ENCODE results near the gene MIS12. TPM values are rescaled to one million over a fixed set of nuclear protein-coding genes. Genes with fewer than 3 reads are reported as not detected.

MIS12 gene
- total and polyA plus RNA-seq, 9 of the 15 experiments (the other 6 are each of a cell fraction or from before 2014, with no cell fraction given): 13.5 to 31.9 (median 25.5) TPM

- TF ChIP-seq REST (IDR thresholded peaks at IDR 0.05; ENCODE audit: borderline replicate concordance): peak; percentile 84
- no peak for TF ChIP-seq REST (CRISPR knock-in tag; IDR thresholded peaks at IDR 0.05; ENCODE audit: low read depth)
- peak; percentile 73; the same call in 1 of the 2 replicates for TF ChIP-seq SIN3B (IDR thresholded peaks at IDR 0.05; ENCODE audit: low read depth)
- TF ChIP-seq NELFE (IDR thresholded peaks at IDR 0.05; ENCODE audit: insufficient read depth, insufficient read length): no peak
- TF ChIP-seq CHD1 (IDR thresholded peaks at IDR 0.05; ENCODE audit: low read length): peak; percentile 87
- TF ChIP-seq ATF7 (IDR thresholded peaks at IDR 0.05): peak; percentile 56
- no peak; the same call in 1 of the 2 replicates for TF ChIP-seq ZBTB1 (CRISPR knock-in tag; IDR thresholded peaks at IDR 0.05; ENCODE audit: borderline replicate concordance, low read depth)
- peak; percentile 78 for TF ChIP-seq KDM5B (IDR thresholded peaks at IDR 0.05; ENCODE audit: insufficient replicate concordance, low read depth, low read length)
- peak; percentile 90 for TF ChIP-seq PHF20 (IDR thresholded peaks at IDR 0.05; ENCODE audit: partially characterized antibody)
- TF ChIP-seq SP2 (IDR thresholded peaks at IDR 0.05; ENCODE audit: extremely low read depth, low read depth, low read length, poor library complexity, severe bottlenecking): peak; percentile 38
- TF ChIP-seq POLR2B (IDR thresholded peaks at IDR 0.05; ENCODE audit: low read depth, partially characterized antibody): peak; percentile 90
- peak; percentile 55 for TF ChIP-seq FOS (IDR thresholded peaks at IDR 0.05; ENCODE audit: extremely low read depth, insufficient read length)
- peak in 1 of 2 experiments; percentile 52; a peak in 1 of 4 replicates for TF ChIP-seq HDAC1 (IDR thresholded peaks at IDR 0.05)
- peak; percentile 13; the same call in 1 of the 2 replicates for TF ChIP-seq FOXM1 (IDR thresholded peaks at IDR 0.05; ENCODE audit: low read depth)
- TF ChIP-seq FOXM1 (CRISPR knock-in tag; IDR thresholded peaks at IDR 0.05; ENCODE audit: low read depth): no peak
- TF ChIP-seq GATA2 (CRISPR knock-in tag; IDR thresholded peaks at IDR 0.05): no peak
- peak; percentile 56 for TF ChIP-seq TBP (optimal IDR thresholded peaks at IDR 0.05; ENCODE audit: low read depth, low read length)
- TF ChIP-seq, protein P1, sequence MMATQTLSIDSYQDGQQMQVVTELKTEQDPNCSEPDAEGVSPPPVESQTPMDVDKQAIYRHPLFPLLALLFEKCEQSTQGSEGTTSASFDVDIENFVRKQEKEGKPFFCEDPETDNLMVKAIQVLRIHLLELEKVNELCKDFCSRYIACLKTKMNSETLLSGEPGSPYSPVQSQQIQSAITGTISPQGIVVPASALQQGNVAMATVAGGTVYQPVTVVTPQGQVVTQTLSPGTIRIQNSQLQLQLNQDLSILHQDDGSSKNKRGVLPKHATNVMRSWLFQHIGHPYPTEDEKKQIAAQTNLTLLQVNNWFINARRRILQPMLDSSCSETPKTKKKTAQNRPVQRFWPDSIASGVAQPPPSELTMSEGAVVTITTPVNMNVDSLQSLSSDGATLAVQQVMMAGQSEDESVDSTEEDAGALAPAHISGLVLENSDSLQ (IDR thresholded peaks at IDR 0.05): peak; percentile 90
Observed at GRCh38 chr17:5486206-5487124, at the start of gene MIS12 (continued).

Measured in K562 (cell line).